Measurements from ENCODE around the gene MYH11. TPM values are rescaled to one million over a fixed set of nuclear protein-coding genes. Genes with fewer than 3 reads are reported as not detected.
A peak's percentile ranks its signal among the peaks of the same experiment; 100 is the strongest.

The MYH11 gene
- polyA plus RNA-seq, 3 donors = 0.06 TPM; not detected in 2

DNA sequence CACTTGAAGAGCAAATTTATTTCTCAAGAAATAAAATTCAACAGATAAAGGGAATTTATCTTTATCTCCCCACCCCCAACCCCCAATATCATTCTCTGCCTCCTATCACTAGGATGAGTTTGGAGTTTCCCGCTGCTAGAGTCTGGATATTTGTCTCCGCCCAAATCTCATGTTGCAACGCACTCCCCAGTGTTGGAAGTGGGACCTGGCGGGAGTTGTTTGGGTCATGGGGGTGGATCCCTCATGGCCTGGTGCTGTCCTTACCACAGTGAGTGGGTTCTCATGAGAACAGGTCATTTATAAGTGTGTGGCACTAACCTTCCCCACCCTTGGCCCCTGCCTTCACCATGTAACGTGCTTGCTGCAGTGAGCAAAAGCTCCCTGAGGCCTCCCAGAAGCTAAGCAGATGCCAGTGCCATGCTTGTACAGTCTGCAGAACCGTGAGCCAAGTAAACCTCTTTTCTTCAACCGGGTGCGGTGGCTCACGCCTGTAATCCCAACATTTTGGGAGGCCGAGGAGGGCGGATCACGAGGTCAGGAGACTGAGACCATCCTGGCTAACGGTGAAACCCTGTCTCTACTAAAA, 25.1 kb upstream of the MYH11 start:
- Mint-ChIP-seq H3K9me3 (no peaks in the 10 kb centered on the region), H3K4me3 (no peak overlapping the region), H3K27me3 (ENCODE audit: low read depth in 3 of 3) (peaks cover 0 to 2% (median 0%) of the 10 kb centered on the region in 3 donors), H3K36me3 (peaks cover 52 to 55% of the 10 kb centered on the region in 2 donors), H3K27ac (peak overlapping the region; percentile 26 to 72 (median 58)), H3K4me1 (peaks cover 31% of the 10 kb centered on the region)
- no peak overlapping the region for H3K9ac ChIP-seq (ENCODE audit: insufficient read depth, low read length, poor library complexity, severe bottlenecking)
- peaks cover 40 to 69% of the 10 kb centered on the region in 2 donors for H3K36me3 ChIP-seq (replicated peaks in 1 of 2; ENCODE audit: control insufficient read depth in 1 of 2, insufficient read depth in 2 of 2, low read length in 2 of 2)
- H3K27me3 ChIP-seq (ENCODE audit: control insufficient read depth in 2 of 2, insufficient read depth in 2 of 2, low read length in 2 of 2) = no peaks in the 10 kb centered on the region
- intact Hi-C loops (cut with micrococcal nuclease) = loop anchor here in 1 of 2 donors (10.0 kb wide), 1 partner anchor 1247 kb away; the partner anchor contains the start of genes BFAR and PARN
- H2AFZ ChIP-seq (ENCODE audit: insufficient read depth, low read depth, low read length, poor library complexity, severe bottlenecking) = no peak overlapping the region
- no peaks in the 10 kb centered on the region for H4K20me1 ChIP-seq (ENCODE audit: insufficient read depth, low read length)
- H3K9me3 ChIP-seq (replicated peaks in 1 of 2; ENCODE audit: control insufficient read depth in 1 of 2, insufficient read depth in 1 of 2, low read length in 2 of 2) = no peaks in the 10 kb centered on the region
- H3K27ac ChIP-seq (ENCODE audit: low read depth in 1 of 2, low read length in 2 of 2) = peak overlapping the region in 1 of 2 donors; percentile 41
- DNase-seq = no peak
- peaks cover 68% of the 10 kb centered on the region for H3K79me2 ChIP-seq (ENCODE audit: insufficient read depth, low read length)
- no peak overlapping the region for H3K4me3 ChIP-seq (replicated peaks in 1 of 3; ENCODE audit: low read depth in 2 of 3, low read length in 3 of 3)
- peaks cover 7 to 8% of the 10 kb centered on the region in 2 donors for H3K4me1 ChIP-seq (ENCODE audit: control insufficient read depth in 1 of 2, insufficient read depth in 2 of 2, low read length in 2 of 2)
- TF ChIP-seq, protein P1, sequence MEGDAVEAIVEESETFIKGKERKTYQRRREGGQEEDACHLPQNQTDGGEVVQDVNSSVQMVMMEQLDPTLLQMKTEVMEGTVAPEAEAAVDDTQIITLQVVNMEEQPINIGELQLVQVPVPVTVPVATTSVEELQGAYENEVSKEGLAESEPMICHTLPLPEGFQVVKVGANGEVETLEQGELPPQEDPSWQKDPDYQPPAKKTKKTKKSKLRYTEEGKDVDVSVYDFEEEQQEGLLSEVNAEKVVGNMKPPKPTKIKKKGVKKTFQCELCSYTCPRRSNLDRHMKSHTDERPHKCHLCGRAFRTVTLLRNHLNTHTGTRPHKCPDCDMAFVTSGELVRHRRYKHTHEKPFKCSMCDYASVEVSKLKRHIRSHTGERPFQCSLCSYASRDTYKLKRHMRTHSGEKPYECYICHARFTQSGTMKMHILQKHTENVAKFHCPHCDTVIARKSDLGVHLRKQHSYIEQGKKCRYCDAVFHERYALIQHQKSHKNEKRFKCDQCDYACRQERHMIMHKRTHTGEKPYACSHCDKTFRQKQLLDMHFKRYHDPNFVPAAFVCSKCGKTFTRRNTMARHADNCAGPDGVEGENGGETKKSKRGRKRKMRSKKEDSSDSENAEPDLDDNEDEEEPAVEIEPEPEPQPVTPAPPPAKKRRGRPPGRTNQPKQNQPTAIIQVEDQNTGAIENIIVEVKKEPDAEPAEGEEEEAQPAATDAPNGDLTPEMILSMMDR (IDR thresholded peaks at IDR 0.05) = no peak
- 95% methylated on average over 12 of the region's 13 CpGs for WGBS (ENCODE audit: insufficient coverage)
- H3K4me2 ChIP-seq (replicated peaks; ENCODE audit: extremely low read depth, low read length, poor library complexity, severe bottlenecking) = no peak overlapping the region

DNA sequence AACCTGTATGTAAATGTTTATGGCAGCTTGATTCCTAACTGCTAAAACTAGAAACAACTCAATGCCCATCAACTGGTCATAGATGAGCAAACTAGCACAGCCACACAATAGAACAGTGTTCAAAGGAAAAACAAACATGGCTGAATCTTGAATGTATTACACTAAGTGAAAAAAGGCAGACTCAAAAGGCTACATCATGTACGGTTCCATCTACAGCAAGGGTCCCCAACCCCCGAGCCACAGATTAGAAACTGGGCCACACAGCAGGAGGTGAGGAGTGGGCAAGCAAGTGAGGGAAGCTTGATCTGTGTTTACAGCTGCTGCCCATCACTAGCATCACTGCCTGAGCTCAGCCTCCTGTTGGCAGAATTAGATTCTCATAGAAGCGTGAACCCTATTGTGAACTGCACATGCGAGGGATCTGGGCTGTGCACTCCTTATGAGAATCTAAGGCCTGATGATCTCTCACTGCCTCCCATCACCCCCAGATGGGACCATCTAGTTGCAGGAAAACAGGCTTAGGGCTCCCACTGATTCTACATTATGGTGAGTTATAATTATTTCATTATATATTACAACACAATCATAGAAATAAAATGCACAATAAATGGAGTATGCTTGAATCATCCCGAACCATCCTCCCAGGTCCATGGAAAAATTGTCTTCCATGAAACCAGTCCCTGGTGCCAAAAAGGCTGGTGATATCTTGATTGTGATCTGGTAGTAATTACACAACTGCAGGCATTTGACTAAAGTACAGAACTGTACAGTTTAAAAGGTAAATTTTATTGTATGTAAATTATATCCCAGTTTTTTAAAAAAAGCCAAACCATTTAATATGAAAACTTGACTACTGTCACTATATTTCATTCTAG, 23.8 kb upstream of the MYH11 start:
- Histone ChIP-seq H2AFZ (ENCODE audit: insufficient read depth, low read depth, low read length, poor library complexity, severe bottlenecking) (no peak overlapping the region), H4K20me1 (ENCODE audit: insufficient read depth, low read length) (no peaks in the 10 kb centered on the region), H3K27ac (ENCODE audit: low read depth in 1 of 2, low read length in 2 of 2) (peak overlapping the region in 1 of 2 donors; percentile 45), H3K4me2 (replicated peaks; ENCODE audit: extremely low read depth, low read length, poor library complexity, severe bottlenecking) (no peak overlapping the region), H3K79me2 (ENCODE audit: insufficient read depth, low read length) (peaks cover 56% of the 10 kb centered on the region), H3K27me3 (ENCODE audit: control insufficient read depth in 2 of 2, insufficient read depth in 2 of 2, low read length in 2 of 2) (no peaks in the 10 kb centered on the region), H3K4me3 (replicated peaks in 1 of 3; ENCODE audit: low read depth in 2 of 3, low read length in 3 of 3) (no peak overlapping the region), H3K9ac (ENCODE audit: insufficient read depth, low read length, poor library complexity, severe bottlenecking) (no peak overlapping the region), H3K36me3 (replicated peaks in 1 of 2; ENCODE audit: control insufficient read depth in 1 of 2, insufficient read depth in 2 of 2, low read length in 2 of 2) (peaks cover 42 to 79% of the 10 kb centered on the region in 2 donors), H3K9me3 (replicated peaks in 1 of 2; ENCODE audit: control insufficient read depth in 1 of 2, insufficient read depth in 1 of 2, low read length in 2 of 2) (no peaks in the 10 kb centered on the region), H3K4me1 (ENCODE audit: control insufficient read depth in 1 of 2, insufficient read depth in 2 of 2, low read length in 2 of 2) (peaks cover 7% of the 10 kb centered on the region in 2 donors)
- TF ChIP-seq, protein P1 (IDR thresholded peaks at IDR 0.05) = no peak
- no peak overlapping the region for H3K4me3 Mint-ChIP-seq
- DNase-seq = no peak
- H3K9me3 Mint-ChIP-seq = no peaks in the 10 kb centered on the region
- WGBS (ENCODE audit: insufficient coverage) = 96% methylated on average over 4 of the region's 5 CpGs
- peaks cover 55 to 67% of the 10 kb centered on the region in 2 donors for H3K36me3 Mint-ChIP-seq
- intact Hi-C loops (cut with micrococcal nuclease) = loop anchor here in 1 of 2 donors (10.0 kb wide), 1 partner anchor 1246 kb away; the partner anchor contains the start of genes BFAR and PARN
- H3K27me3 Mint-ChIP-seq (ENCODE audit: low read depth in 3 of 3) = peaks cover 0 to 2% (median 0%) of the 10 kb centered on the region in 3 donors
- H3K4me1 Mint-ChIP-seq = peaks cover 21% of the 10 kb centered on the region
- H3K27ac Mint-ChIP-seq = peak overlapping the region in 1 of 7 donors; percentile 30
